Measurements from ENCODE around the gene ALG11.

ALG11 gene

DNA sequence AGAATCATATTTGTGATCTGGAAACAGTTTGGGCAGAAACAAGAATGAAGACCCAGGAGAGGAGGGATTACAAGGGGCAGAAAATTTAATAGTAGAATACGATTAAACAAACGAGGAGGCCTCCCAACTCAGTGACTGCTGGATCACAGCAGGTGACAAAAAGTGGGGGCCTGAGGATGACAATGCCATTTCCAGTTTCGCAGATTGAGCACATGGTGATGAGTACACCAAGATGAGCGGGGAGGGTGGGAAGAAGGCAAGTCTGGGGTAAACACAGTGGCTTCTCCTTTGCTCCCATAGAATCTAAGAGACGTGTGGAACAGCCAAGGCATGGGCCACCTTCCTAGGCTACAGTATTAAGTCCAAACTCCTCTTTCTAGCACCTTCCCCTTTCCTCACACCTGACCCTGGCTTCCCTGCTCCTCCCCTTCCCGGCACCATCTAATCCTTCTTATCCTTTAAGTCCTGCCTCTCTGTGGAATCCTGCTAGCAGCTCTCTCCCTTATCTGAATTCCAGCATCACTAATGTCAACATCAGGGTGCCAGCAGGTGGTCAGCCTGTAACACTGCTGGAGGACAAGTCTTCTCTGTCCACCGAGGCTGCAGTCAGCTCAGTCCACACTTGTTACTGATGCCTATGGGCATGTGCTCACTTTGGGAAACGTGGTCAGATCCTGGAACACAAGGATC lies 14.4 kb upstream of the ALG11 start:
- no peak overlapping the region for H3K9ac ChIP-seq (ENCODE audit: low read depth in 1 of 2, low read length in 2 of 2)
- H3K4me3 ChIP-seq (ENCODE audit: low read depth in 1 of 2, low read length in 2 of 2): no peak overlapping the region
- no peaks in the 10 kb centered on the region for H3K36me3 ChIP-seq (ENCODE audit: control insufficient read depth in 1 of 2, insufficient read depth in 2 of 2, low read length in 2 of 2)
- peaks cover 0 to 3% of the 10 kb centered on the region in 2 donors for H3K27me3 ChIP-seq (ENCODE audit: control insufficient read depth in 1 of 2, insufficient read depth in 2 of 2, low read length in 2 of 2)
- no peaks in the 10 kb centered on the region for H3K9me3 ChIP-seq (ENCODE audit: control insufficient read depth in 1 of 2, low read length in 2 of 2)
- no peak overlapping the region for H3K27ac ChIP-seq (ENCODE audit: low read depth, low read length)
- H3K4me1 ChIP-seq (ENCODE audit: control insufficient read depth in 1 of 2, insufficient read depth in 2 of 2, low read length in 2 of 2): peaks cover 45 to 51% of the 10 kb centered on the region in 2 donors

DNA sequence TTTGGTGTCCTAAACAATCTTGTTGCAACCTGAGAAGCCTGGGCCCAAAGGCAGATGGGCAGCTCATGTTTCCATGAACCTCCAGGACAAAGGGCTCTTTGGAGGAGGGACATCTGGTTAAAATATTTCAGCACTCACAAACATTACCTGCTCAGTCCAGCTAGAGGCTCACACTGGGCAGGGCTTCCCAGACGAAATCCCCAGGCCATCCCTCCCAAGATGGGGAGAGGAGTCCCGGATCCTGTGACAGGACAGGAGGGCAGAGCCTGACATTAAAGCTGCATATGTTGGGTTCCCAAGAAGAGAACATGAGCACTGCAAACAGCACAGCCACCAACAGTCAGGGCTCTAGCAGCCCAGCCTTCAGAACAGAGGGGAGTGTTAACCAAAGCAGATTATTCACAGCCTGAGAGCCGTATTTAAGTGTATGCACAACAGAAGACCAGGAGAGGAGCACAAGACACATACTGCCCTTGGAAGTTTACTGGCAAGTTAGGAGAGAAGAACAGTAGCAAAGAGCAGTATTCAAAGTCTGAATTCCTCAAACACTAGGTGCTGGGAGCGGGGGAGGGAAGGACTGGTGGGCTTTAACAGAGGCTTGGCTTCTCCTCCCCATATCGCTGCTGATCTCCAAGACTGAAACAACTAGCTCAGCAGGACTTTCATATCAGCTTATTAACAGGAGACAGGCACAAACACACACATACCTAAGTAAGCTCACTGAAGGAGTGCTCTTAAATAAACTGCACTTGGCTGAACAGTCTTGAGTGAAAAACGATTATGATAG lies 13.3 kb upstream of the ALG11 start:
- Histone ChIP-seq H3K9me3 (ENCODE audit: control insufficient read depth in 1 of 2, low read length in 2 of 2) (no peaks in the 10 kb centered on the region), H3K9ac (ENCODE audit: low read depth in 1 of 2, low read length in 2 of 2) (no peak overlapping the region), H3K27me3 (ENCODE audit: control insufficient read depth in 1 of 2, insufficient read depth in 2 of 2, low read length in 2 of 2) (peaks cover 0 to 3% of the 10 kb centered on the region in 2 donors), H3K4me1 (ENCODE audit: control insufficient read depth in 1 of 2, insufficient read depth in 2 of 2, low read length in 2 of 2) (peaks cover 51 to 62% of the 10 kb centered on the region in 2 donors), H3K36me3 (ENCODE audit: control insufficient read depth in 1 of 2, insufficient read depth in 2 of 2, low read length in 2 of 2) (no peaks in the 10 kb centered on the region), H3K4me3 (ENCODE audit: low read depth in 1 of 2, low read length in 2 of 2) (no peak overlapping the region), H3K27ac (ENCODE audit: low read depth, low read length) (no peak overlapping the region)

DNA sequence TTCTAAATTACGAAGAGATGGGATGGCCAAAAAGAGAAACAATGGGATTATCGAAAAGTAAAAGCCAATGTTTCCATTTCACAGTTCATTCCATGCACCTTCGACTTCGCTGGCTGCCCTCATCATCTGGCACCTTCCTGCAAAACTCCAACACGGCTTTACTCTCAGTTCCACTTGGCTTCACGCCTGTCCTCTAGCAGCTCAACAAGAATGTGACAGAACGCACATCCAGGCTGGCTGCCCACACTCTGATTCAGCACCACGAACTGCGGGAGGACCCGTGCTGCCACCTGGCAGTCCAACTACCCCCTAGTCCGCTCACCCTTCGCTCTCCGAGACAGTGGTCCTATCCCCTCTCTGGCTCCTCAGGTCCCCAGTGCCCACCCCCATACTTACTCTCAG lies 12.7 kb upstream of the ALG11 start:
- Histone ChIP-seq H3K4me1 (ENCODE audit: control insufficient read depth in 1 of 2, insufficient read depth in 2 of 2, low read length in 2 of 2) (peaks cover 57 to 66% of the 10 kb centered on the region in 2 donors), H3K4me3 (ENCODE audit: low read depth in 1 of 2, low read length in 2 of 2) (peak overlapping the region in 1 of 2 donors; percentile 26), H3K27ac (ENCODE audit: low read depth, low read length) (no peak overlapping the region), H3K27me3 (ENCODE audit: control insufficient read depth in 1 of 2, insufficient read depth in 2 of 2, low read length in 2 of 2) (peaks cover 0 to 3% of the 10 kb centered on the region in 2 donors), H3K36me3 (ENCODE audit: control insufficient read depth in 1 of 2, insufficient read depth in 2 of 2, low read length in 2 of 2) (no peaks in the 10 kb centered on the region), H3K9ac (ENCODE audit: low read depth in 1 of 2, low read length in 2 of 2) (no peak overlapping the region), H3K9me3 (ENCODE audit: control insufficient read depth in 1 of 2, low read length in 2 of 2) (no peaks in the 10 kb centered on the region)

DNA sequence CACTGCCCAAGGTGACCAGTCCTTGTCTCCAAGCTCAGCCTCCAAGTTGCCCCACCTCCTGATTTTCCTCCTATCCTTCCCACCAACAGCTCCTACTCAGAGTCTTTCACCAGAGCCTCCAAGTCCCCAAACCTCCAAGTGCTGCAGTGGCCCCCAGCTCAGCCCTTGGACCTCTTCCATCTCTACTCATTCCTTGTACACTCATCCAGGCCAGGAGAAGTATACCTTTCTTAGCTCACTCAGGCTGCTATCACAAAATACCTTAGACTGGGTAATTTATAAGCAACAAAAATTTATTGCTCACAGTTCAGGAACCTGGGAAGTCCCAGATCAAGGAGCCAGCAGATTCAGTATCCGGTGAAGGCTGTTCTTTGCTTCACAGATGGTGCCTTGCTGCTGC lies 12.3 kb upstream of the ALG11 start:
- Histone ChIP-seq H3K9me3 (ENCODE audit: control insufficient read depth in 1 of 2, low read length in 2 of 2) (no peaks in the 10 kb centered on the region), H3K9ac (ENCODE audit: low read depth in 1 of 2, low read length in 2 of 2) (no peak overlapping the region), H3K4me1 (ENCODE audit: control insufficient read depth in 1 of 2, insufficient read depth in 2 of 2, low read length in 2 of 2) (peaks cover 60 to 69% of the 10 kb centered on the region in 2 donors), H3K27ac (ENCODE audit: low read depth, low read length) (no peak overlapping the region), H3K27me3 (ENCODE audit: control insufficient read depth in 1 of 2, insufficient read depth in 2 of 2, low read length in 2 of 2) (peaks cover 0 to 3% of the 10 kb centered on the region in 2 donors), H3K36me3 (ENCODE audit: control insufficient read depth in 1 of 2, insufficient read depth in 2 of 2, low read length in 2 of 2) (no peaks in the 10 kb centered on the region), H3K4me3 (ENCODE audit: low read depth in 1 of 2, low read length in 2 of 2) (peak overlapping the region in 1 of 2 donors; percentile 26)

DNA sequence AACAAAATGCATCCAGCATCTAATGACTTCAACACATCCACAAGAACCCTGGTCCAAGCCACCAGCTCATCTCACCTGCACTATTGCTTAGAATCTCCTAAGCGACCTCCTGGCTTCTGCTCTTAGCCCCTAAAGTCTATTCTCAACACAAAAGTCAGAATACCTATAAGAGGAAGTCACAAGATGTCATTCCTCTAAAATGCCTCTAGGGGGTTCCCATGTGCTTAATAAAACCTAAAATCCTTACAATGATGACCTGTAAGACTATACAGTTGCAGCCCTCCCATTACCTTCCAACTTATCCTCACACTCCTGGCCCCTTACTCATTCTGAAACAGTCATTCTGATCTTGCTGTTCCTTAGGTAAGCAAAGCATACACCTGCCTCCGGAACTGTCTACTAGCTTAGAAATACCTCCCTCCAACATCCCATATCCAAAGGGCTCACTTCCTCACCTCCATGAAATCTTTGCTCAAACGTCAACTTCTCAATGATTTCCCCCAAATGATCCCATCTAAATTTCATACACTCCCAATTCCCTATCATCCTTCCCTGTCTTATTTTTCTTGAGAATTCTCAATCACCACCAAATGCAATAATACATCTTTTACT lies 11.0 kb upstream of the ALG11 start:
- H3K4me1 ChIP-seq (ENCODE audit: control insufficient read depth in 1 of 2, insufficient read depth in 2 of 2, low read length in 2 of 2): peaks cover 52 to 59% of the 10 kb centered on the region in 2 donors

DNA sequence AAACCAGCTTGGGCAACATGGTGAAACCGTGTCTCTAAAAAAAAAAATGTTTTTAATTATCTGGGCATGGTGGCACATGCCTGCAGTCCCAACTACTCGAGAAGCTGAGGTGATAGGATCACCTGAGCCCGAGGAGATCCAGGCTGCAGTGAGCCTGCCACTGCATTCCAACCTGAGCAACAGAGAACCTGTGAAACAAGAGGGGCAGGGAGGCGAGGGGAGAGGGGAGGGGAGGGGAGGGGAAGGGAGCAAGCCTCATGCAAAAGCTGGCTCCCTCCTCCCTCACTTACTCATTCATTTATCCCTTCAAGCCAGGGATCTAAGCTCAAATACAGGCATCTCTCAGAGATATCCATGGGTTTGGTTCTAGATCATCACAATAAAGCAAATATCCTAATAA lies 9.8 kb upstream of the ALG11 start:
- Histone ChIP-seq H3K4me3 (ENCODE audit: low read depth in 1 of 2, low read length in 2 of 2) (no peak overlapping the region), H3K4me1 (ENCODE audit: control insufficient read depth in 1 of 2, insufficient read depth in 2 of 2, low read length in 2 of 2) (peaks cover 51 to 55% of the 10 kb centered on the region in 2 donors), H3K9me3 (ENCODE audit: control insufficient read depth in 1 of 2, low read length in 2 of 2) (no peaks in the 10 kb centered on the region), H3K36me3 (ENCODE audit: control insufficient read depth in 1 of 2, insufficient read depth in 2 of 2, low read length in 2 of 2) (no peaks in the 10 kb centered on the region), H3K27me3 (ENCODE audit: control insufficient read depth in 1 of 2, insufficient read depth in 2 of 2, low read length in 2 of 2) (no peaks in the 10 kb centered on the region), H3K9ac (ENCODE audit: low read depth in 1 of 2, low read length in 2 of 2) (no peak overlapping the region), H3K27ac (ENCODE audit: low read depth, low read length) (no peak overlapping the region)

More for the DNA sequence above, 11.0 kb upstream of the ALG11 start:
- Histone ChIP-seq H3K27ac (ENCODE audit: low read depth, low read length) (no peak overlapping the region), H3K4me3 (ENCODE audit: low read depth in 1 of 2, low read length in 2 of 2) (no peak overlapping the region), H3K9ac (ENCODE audit: low read depth in 1 of 2, low read length in 2 of 2) (no peak overlapping the region), H3K27me3 (ENCODE audit: control insufficient read depth in 1 of 2, insufficient read depth in 2 of 2, low read length in 2 of 2) (peaks cover 0 to 3% of the 10 kb centered on the region in 2 donors), H3K9me3 (ENCODE audit: control insufficient read depth in 1 of 2, low read length in 2 of 2) (no peaks in the 10 kb centered on the region), H3K36me3 (ENCODE audit: control insufficient read depth in 1 of 2, insufficient read depth in 2 of 2, low read length in 2 of 2) (no peaks in the 10 kb centered on the region)

DNA sequence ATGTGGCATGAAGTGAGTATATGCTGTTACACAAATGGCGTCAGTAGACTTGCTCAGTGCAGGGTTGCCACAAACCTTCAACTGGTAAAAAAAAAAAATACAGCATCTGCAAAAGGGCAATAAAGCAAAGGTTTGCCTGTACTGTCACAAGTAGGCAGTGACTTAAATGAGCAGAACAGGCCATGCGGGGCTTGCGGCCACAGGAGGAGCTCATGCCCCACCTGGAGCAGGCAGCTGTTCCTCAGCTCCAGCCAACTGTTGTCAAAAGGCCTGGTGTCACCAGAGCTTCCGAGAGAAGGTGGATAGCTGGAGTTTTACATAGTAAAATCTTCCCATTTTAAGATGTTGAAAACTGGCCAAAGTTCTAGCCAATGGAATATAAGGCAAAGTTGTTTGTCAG lies 8.7 kb upstream of the ALG11 start:
- Histone ChIP-seq H3K4me3 (ENCODE audit: low read depth in 1 of 2, low read length in 2 of 2) (no peak overlapping the region), H3K27ac (ENCODE audit: low read depth, low read length) (no peak overlapping the region), H3K4me1 (ENCODE audit: control insufficient read depth in 1 of 2, insufficient read depth in 2 of 2, low read length in 2 of 2) (peaks cover 45 to 50% of the 10 kb centered on the region in 2 donors), H3K27me3 (ENCODE audit: control insufficient read depth in 1 of 2, insufficient read depth in 2 of 2, low read length in 2 of 2) (no peaks in the 10 kb centered on the region), H3K36me3 (ENCODE audit: control insufficient read depth in 1 of 2, insufficient read depth in 2 of 2, low read length in 2 of 2) (no peaks in the 10 kb centered on the region), H3K9ac (ENCODE audit: low read depth in 1 of 2, low read length in 2 of 2) (no peak overlapping the region), H3K9me3 (ENCODE audit: control insufficient read depth in 1 of 2, low read length in 2 of 2) (no peaks in the 10 kb centered on the region)

DNA sequence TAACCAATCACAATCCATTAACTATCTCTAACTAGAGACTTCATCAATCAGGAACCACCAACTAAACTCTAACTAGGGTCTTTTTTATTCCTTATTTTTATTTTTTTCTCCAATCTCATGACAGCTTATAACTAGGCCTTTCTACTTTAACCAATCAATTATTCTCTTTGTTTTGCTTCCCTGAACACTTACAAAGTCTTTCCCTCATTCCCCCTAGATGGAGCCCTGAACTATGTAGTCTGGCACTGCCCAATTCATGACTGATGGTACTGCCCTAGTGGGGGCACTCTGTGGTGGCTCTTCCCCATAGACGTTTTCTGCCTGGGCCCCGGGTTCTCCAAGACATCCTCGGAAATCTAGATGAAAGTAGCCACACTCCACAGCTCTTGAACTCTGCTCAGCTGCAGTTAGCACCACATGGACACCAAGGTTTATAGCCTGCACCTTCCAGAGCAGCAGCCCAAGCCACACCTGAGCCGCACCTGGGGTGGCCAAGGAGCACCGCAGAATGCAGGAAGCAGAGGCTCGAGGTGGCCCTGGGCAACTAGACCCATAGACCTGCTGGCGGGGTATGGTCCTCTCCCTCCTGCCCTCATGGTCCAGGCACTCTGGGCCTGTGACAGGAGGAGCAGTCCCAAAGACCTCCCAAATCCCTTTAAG lies 7.6 kb upstream of the ALG11 start:
- no peak overlapping the region for H3K4me3 ChIP-seq (ENCODE audit: low read depth in 1 of 2, low read length in 2 of 2)
- no peak overlapping the region for H3K27ac ChIP-seq (ENCODE audit: low read depth, low read length)
- no peaks in the 10 kb centered on the region for H3K9me3 ChIP-seq (ENCODE audit: control insufficient read depth in 1 of 2, low read length in 2 of 2)
- no peaks in the 10 kb centered on the region for H3K27me3 ChIP-seq (ENCODE audit: control insufficient read depth in 1 of 2, insufficient read depth in 2 of 2, low read length in 2 of 2)
- H3K9ac ChIP-seq (ENCODE audit: low read depth in 1 of 2, low read length in 2 of 2): no peak overlapping the region
- H3K36me3 ChIP-seq (ENCODE audit: control insufficient read depth in 1 of 2, insufficient read depth in 2 of 2, low read length in 2 of 2): no peaks in the 10 kb centered on the region
- H3K4me1 ChIP-seq (ENCODE audit: control insufficient read depth in 1 of 2, insufficient read depth in 2 of 2, low read length in 2 of 2): peaks cover 35 to 39% of the 10 kb centered on the region in 2 donors

DNA sequence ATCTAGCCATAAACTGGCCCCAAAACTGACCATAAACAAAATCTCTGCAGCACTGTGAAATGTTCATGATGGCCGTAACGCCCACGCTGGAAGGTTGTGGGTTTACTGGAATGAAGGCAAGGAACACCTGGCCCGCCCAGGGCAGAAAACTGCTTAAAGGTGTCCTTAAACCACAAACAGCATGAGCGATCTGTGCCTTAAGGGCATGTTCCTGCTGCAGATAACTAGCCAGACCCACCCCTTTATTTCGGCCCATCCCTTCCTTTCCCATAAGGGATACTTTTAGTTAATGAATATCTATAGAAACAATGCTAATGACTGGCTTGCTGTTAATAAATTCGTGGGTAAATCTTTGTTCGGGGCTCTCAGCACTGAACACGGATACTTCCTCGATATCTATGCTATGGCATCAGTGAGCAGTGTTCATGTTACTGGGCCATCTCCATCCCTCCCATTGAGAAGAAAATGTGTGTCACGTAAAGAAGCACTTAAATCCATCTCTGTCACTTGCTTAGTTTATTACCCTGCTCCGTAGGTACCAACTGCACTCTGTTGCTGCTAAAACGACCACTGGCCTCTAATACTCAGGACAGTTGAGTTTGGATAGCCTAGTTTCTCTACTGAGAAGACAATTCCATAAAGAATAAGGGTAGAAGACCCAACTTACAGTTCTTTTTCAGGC lies 6.2 kb upstream of the ALG11 start:
- peak overlapping the region in 1 of 2 donors; percentile 11 for H3K9ac ChIP-seq (ENCODE audit: low read depth in 1 of 2, low read length in 2 of 2)
- H3K27me3 ChIP-seq (ENCODE audit: control insufficient read depth in 1 of 2, insufficient read depth in 2 of 2, low read length in 2 of 2): peaks cover 0 to 6% of the 10 kb centered on the region in 2 donors
- no peaks in the 10 kb centered on the region for H3K9me3 ChIP-seq (ENCODE audit: control insufficient read depth in 1 of 2, low read length in 2 of 2)
- H3K4me1 ChIP-seq (ENCODE audit: control insufficient read depth in 1 of 2, insufficient read depth in 2 of 2, low read length in 2 of 2): peaks cover 30 to 32% of the 10 kb centered on the region in 2 donors
- no peaks in the 10 kb centered on the region for H3K36me3 ChIP-seq (ENCODE audit: control insufficient read depth in 1 of 2, insufficient read depth in 2 of 2, low read length in 2 of 2)
- H3K4me3 ChIP-seq (ENCODE audit: low read depth in 1 of 2, low read length in 2 of 2): peak overlapping the region; percentile 43 to 50
- no peak overlapping the region for H3K27ac ChIP-seq (ENCODE audit: low read depth, low read length)

All from duodenal mucosa (tissue), 2 donors.